Keratinocyte (primary cell): Measurements from ENCODE around the gene CALML3.

ENCODE experiments used
- CTCF ChIP-seq, 3 experiments: IDR thresholded peaks in 1 of 3; conservative IDR thresholded peaks in 1 of 3; optimal IDR thresholded peaks in 1 of 3; 2 replicates in 2 of 3; 3 replicates in 1 of 3; pipeline versions ENCODE3 to v1.5.1; 2011; ENCODE audit warnings: low read length in 3 of 3, mild to moderate bottlenecking in 3 of 3, moderate library complexity in 2 of 3, control low read depth in 1 of 3, inconsistent platforms in 1 of 3; ENCODE audit not compliant: insufficient read depth in 2 of 3; ENCODE audit errors: extremely low read depth in 1 of 3
- EZH2 ChIP-seq: IDR thresholded peaks from one replicate; pipeline ENCODE4 v1.6.1; 2012; ENCODE audit warnings: inconsistent platforms, mild to moderate bottlenecking, low read length, moderate library complexity

- TF ChIP-seq CTCF (optimal IDR thresholded peaks at IDR 0.05 in 1 of 3, IDR thresholded peaks at IDR 0.05 in 1 of 3, conservative IDR thresholded peaks at IDR 0.05 in 1 of 3; ENCODE audit: extremely low read depth in 1 of 3, insufficient read depth in 2 of 3, low read length in 3 of 3) (no peak), EZH2 (no peak)
Measured at GRCh38 chr10:5563991-5564536, 39.3 kb downstream of the CALML3 start.
